ENCODE data around the gene BCCIP.

The BCCIP gene

GRCh38 chr10:125822878-125823662 lies at the start of gene BCCIP, which contains the start of gene UROS:
TSS of gene BCCIP (plus strand) at chr10:125823546. CDS start at chr10:125823558, 12 bp downstream.
TSS of gene UROS (minus strand) at chr10:125823258. CDS start at chr10:125816499, 6,759 bp downstream.
- peak; percentile 84 for DNase-seq (ENCODE audit: low read depth)

- no peak for DNase-seq (ENCODE audit: low read depth)
These were observed 49.4 kb upstream of the BCCIP start for GRCh38 chr10:125773687-125774543.

GRCh38 chr10:125774581-125775191 lies 48.7 kb upstream of the BCCIP start:
- no peak for DNase-seq (ENCODE audit: low read depth)

- DNase-seq (ENCODE audit: low read depth) = no peak
These were observed 47.7 kb upstream of the BCCIP start, which contains the start of gene MMP21 for GRCh38 chr10:125775491-125776106. TSS of gene MMP21 (minus strand) at chr10:125775821. CDS start at chr10:125775821, 0 bp downstream.

GRCh38 chr10:125777806-125778205 lies 45.5 kb upstream of the BCCIP start:
- DNase-seq (ENCODE audit: low read depth) = no peak

DNA sequence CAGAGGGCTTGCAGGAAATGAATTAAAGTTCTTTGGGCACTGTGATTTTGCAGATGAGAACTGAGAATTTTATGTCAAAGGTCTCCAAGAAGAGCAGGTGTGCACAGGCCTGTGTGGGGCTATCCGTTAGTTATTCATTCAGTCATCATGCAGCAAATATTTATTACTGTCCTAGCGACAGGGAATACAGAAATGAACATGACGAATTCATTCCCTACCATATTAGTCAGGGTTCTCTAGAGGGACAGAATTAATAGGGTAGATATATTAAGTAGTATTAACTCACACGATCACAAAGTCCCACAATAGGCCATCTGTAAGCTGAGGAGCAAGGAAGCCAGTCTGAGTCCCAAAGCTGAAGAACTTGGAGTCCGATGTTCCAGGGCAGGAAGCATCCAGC lies 44.8 kb upstream of the BCCIP start:
- DNase-seq (ENCODE audit: low read depth) = no peak

DNA sequence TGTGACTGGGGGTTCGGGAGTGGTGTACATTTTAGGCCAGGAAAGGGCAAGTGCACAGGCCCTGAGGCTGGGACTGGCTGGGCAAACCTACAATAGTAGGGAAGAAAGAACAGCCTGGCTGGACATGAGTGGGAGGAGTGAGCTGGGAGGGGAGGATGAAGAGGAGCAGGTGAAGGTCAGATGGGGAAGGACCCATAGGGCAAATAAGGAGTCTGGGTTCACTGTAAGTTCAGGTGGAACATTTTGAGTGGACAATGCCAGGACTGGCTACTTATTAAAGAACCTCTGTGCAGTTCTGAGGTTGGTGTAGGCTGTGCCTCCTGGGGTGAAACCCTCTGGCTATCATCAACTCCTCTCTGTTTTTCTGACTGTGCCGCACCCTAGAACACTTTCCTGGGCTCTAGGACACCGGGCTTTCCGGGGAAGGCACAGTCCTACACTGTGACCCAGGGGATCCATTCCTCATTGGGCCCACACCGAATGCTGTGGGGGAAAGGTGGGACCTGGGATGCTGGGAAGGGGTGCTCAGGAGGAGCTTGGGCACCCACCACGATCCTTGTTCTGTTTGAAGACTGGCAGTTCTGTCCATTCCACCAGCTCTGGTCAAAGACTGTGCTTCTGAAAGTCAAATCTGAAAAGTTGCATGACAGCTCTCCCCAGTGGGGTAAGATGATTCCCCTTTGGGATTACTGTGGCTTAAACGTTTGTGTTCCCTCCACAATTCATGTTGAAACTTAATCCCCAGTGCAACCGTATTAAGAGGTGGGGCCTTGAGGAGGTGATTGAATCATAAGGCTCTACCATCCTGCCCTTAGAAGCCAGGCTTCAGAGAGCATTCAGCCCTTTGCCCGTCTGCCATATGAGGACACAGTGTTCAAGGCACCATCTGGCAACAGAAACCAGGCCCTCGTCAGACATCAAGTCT lies 43.7 kb upstream of the BCCIP start:
- no peak for DNase-seq (ENCODE audit: low read depth)

DNA sequence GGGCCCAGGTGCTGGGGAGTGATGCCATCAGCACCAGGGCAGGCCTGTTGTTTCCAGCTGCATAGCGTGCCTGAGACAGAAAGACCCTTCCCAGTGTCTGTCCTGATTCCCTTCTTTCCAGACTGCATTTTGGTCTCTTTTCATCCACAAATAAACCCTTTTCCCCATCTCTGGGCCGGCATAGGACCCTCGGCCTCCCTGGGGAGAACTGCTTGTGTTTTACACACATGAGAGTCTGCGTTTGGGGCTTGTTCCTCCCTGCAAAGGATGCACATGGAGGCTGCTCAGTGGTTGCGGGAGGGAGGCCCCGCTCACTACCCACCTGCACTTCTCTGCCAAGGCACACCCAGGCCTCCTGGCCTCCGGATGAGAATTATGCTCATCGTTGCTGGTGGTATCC lies 42.0 kb upstream of the BCCIP start:
- no peak for DNase-seq (ENCODE audit: low read depth)

DNA sequence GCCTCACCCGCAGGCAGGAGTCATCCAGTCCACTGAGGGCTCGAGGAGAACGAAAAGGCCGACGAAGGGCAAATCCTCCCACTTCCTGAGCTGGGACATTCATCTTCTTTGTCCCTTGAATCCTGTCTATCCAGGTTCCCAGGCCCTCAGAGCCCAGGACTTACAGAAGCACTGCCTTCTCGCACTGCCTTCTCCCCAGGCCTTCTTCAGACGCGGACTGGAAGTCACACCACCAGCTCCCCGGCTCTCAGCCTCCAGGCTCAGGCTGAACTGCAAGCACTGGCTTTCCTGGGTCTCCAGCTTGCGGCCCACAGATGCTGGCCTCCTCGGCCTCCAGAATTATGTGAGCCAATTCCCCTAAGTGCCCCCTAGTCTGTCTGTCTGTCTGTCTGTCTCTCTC lies 41.3 kb upstream of the BCCIP start:
- no peak for DNase-seq (ENCODE audit: low read depth)

DNA sequence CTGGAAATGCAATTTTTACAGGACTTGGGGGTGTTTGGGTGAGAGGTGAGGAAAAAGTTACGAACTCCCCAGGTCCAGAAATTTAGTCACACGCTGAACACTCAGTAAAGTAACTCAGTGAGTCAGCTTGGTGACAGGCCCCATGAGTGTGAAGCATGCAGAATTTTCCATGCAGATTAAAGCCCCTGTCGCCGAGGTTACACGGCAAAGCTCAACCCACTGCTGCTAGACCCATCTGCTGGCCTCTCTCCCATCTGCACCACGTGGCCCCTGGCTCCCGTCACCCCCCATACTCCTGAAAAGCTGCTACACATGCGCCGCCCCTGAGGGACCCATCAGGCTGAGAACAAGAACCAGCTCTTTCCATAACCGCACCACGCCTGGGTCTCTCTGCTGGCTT lies 40.7 kb upstream of the BCCIP start:
- DNase-seq (ENCODE audit: low read depth) = no peak

- no peak for DNase-seq (ENCODE audit: low read depth)
These were observed 39.9 kb upstream of the BCCIP start for GRCh38 chr10:125783408-125783807.

- no peak for DNase-seq (ENCODE audit: low read depth)
These were observed 39.4 kb upstream of the BCCIP start for GRCh38 chr10:125783957-125784356.

- no peak for DNase-seq (ENCODE audit: low read depth)
These were observed 37.6 kb upstream of the BCCIP start for GRCh38 chr10:125785791-125786190.

GRCh38 chr10:125788156-125789034 lies 35.0 kb upstream of the BCCIP start:
- DNase-seq (ENCODE audit: low read depth) = no peak

- DNase-seq (ENCODE audit: low read depth) = no peak
These were observed 30.7 kb upstream of the BCCIP start for GRCh38 chr10:125792342-125793300.

DNA sequence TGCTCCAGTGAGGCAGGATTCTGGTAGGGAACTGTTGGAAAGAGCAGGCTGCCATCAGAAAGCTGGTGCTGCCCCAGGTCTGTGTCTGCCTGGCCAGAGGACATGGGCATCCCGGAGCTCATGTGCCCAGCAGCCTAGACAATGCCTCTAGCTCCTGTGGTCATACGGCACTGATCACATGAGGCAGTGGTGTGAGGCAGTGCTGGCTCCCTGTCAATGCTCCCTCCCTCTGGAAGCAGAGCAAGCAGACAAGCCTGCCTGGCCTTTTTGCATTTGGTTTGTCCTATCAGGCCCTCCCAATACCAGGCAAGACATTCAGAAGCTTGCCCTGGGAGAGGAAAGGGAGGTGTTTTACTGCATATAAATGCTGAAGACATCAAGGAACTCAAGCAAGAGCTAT lies 28.2 kb upstream of the BCCIP start:
- no peak for DNase-seq (ENCODE audit: low read depth)

GRCh38 chr10:125795637-125796190 lies 27.6 kb upstream of the BCCIP start:
- DNase-seq (ENCODE audit: low read depth) = no peak

GRCh38 chr10:125797424-125797823 lies 25.9 kb upstream of the BCCIP start:
- no peak for DNase-seq (ENCODE audit: low read depth)

Measured in activated gamma-delta T cell treated with anti-CD3 and anti-CD28 coated beads, Interleukin-2, amount 50 U/mL, for 16 hours (primary cell).